Natural killer cell (primary cell): Measurements from ENCODE around the gene WSB2. TPM values are rescaled to one million over a fixed set of nuclear protein-coding genes. Genes with fewer than 3 reads are reported as not detected.

Source experiments
- ATAC-seq, 3 donors: fragments of 150-1000 bp in 2 of 3; fragments of 200-7000 bp in 1 of 3; cut with Tn5 transposase; 1 replicate in 1 of 3; 2 replicates in 2 of 3; pipeline ENCODE4 v1.10.0; 2021; ENCODE audit warnings: mild to moderate bottlenecking in 2 of 3, moderate library complexity in 2 of 3
- DNase-seq, 2 donors: peaks; one replicate each; pipeline versions ENCODE4 v3.0.0 to v3.0.0-alpha.2; 2013 to 2021; ENCODE audit warnings: mixed read lengths in 1 of 2
- H3K27ac ChIP-seq: one replicate; pipeline ENCODE4 v1.5.1; 2013; ENCODE audit warnings: mild to moderate bottlenecking, low read length
- H3K27me3 ChIP-seq: one replicate; pipeline ENCODE4 v1.6.1; 2013; ENCODE audit warnings: low read length; ENCODE audit not compliant: control insufficient read depth, insufficient read depth
- H3K36me3 ChIP-seq: one replicate; pipeline ENCODE4 v1.6.1; 2013; ENCODE audit warnings: low read length; ENCODE audit not compliant: control insufficient read depth, insufficient read depth
- H3K4me1 ChIP-seq: one replicate; pipeline ENCODE4 v1.6.1; 2013; ENCODE audit warnings: low read length; ENCODE audit not compliant: control insufficient read depth, insufficient read depth
- H3K4me3 ChIP-seq: one replicate; pipeline ENCODE4 v1.5.1; 2013; ENCODE audit warnings: low read length
- H3K9me3 ChIP-seq: one replicate; pipeline ENCODE4 v1.6.1; 2013; ENCODE audit warnings: low read length; ENCODE audit not compliant: control insufficient read depth, insufficient read depth
- H3K27ac Mint-ChIP-seq, 2 donors: one replicate each; pipeline ENCODE4 v1.8.0; 2022; ENCODE audit warnings: mild to moderate bottlenecking in 2 of 2, mixed read lengths in 2 of 2, moderate library complexity in 1 of 2
- H3K27me3 Mint-ChIP-seq, 2 donors: one replicate each; pipeline ENCODE4 v1.8.0; 2022; ENCODE audit warnings: low read depth in 2 of 2, mixed read lengths in 2 of 2
- H3K36me3 Mint-ChIP-seq: one replicate; pipeline ENCODE4 v1.8.0; 2022; ENCODE audit warnings: mixed read lengths
- H3K4me1 Mint-ChIP-seq, 2 donors: one replicate each; pipeline ENCODE4 v1.8.0; 2022; ENCODE audit warnings: mixed read lengths in 2 of 2
- H3K4me3 Mint-ChIP-seq: one replicate; pipeline ENCODE4 v1.8.0; 2022; ENCODE audit warnings: mild to moderate bottlenecking, moderate library complexity, mixed read lengths
- H3K9me3 Mint-ChIP-seq, 2 donors: one replicate each; pipeline ENCODE4 v1.8.0; 2022; ENCODE audit warnings: mixed read lengths in 2 of 2
- CTCF ChIP-seq: fragments of 200-600 bp; IDR thresholded peaks from one replicate; pipeline ENCODE4 v1.8.0; 2022; ENCODE audit warnings: antibody characterized with exemption
- whole genome bisulfite sequencing: methylation state at CpG from one replicate; pipeline ENCODE4 v1.1.7; 2013; ENCODE audit warnings: missing lambda C conversion rate; ENCODE audit not compliant: insufficient coverage; 5-methylcytosine and 5-hydroxymethylcytosine counted together
- intact Hi-C: fragments of 100-400 bp; cut with micrococcal nuclease; formaldehyde crosslinking; loops from one replicate; pipeline ENCODE4 v1.14.2; 2022
- total RNA-seq, 4 donors: library from RNA; stranded (reverse); fragments of 120-200 nt in 1 of 4; gene quantifications; one replicate each; pipeline versions ENCODE4 v1.2.3 to v1.2.4, GENCODE V29; 2013 to 2022

Gene WSB2
- total RNA-seq, 3 donors from 2014 or later (not counting 1 experiment from before 2014, with no cell fraction given): 25.5 to 29.5 (median 28.8) TPM

- Histone ChIP-seq H3K4me3 (no peak overlapping the region), H3K36me3 (no peaks in the 10 kb centered on the region), H3K9me3 (no peaks in the 10 kb centered on the region), H3K4me1 (peaks cover 14% of the 10 kb centered on the region), H3K27me3 (peaks cover 22% of the 10 kb centered on the region), H3K27ac (no peak overlapping the region)
- no peaks in the 10 kb centered on the region for H3K36me3 Mint-ChIP-seq
- no peak for TF ChIP-seq CTCF
- DNase-seq (no peak), ATAC-seq (no peak)
- WGBS: 65% methylated on average over 4 of the region's 5 CpGs
- H3K27me3 Mint-ChIP-seq: peaks cover 20 to 22% of the 10 kb centered on the region in 2 donors
- H3K4me1 Mint-ChIP-seq: peaks cover 10 to 14% of the 10 kb centered on the region in 2 donors
- H3K9me3 Mint-ChIP-seq: no peaks in the 10 kb centered on the region
- no peak overlapping the region for H3K27ac Mint-ChIP-seq
- intact Hi-C loops: no loop called here
- peak overlapping the region; percentile 91 for H3K4me3 Mint-ChIP-seq
These were observed 41.6 kb upstream of the WSB2 start for GRCh38 chr12:118102609-118103008.

GRCh38 chr12:118102070-118102469, 41.1 kb upstream of the WSB2 start:
- H3K27ac ChIP-seq: no peak overlapping the region
- no peak for TF ChIP-seq CTCF
- ATAC-seq (no peak), DNase-seq (no peak)
- no peak overlapping the region for H3K4me3 ChIP-seq
- H3K27ac Mint-ChIP-seq: no peak overlapping the region
- no peaks in the 10 kb centered on the region for H3K9me3 Mint-ChIP-seq
- peaks cover 14% of the 10 kb centered on the region for H3K4me1 ChIP-seq
- H3K4me3 Mint-ChIP-seq: no peak overlapping the region
- no peaks in the 10 kb centered on the region for H3K36me3 Mint-ChIP-seq
- no peaks in the 10 kb centered on the region for H3K36me3 ChIP-seq
- H3K27me3 ChIP-seq: peaks cover 22% of the 10 kb centered on the region
- WGBS: 95% methylated on average over 6 of the region's 6 CpGs
- no peaks in the 10 kb centered on the region for H3K9me3 ChIP-seq
- H3K4me1 Mint-ChIP-seq: peaks cover 10 to 14% of the 10 kb centered on the region in 2 donors
- peaks cover 20 to 22% of the 10 kb centered on the region in 2 donors for H3K27me3 Mint-ChIP-seq
- intact Hi-C loops: no loop called here

GRCh38 chr12:118101051-118101450, 40.1 kb upstream of the WSB2 start:
- H3K9me3 ChIP-seq: no peaks in the 10 kb centered on the region
- no peak for TF ChIP-seq CTCF
- ATAC-seq: no peak
- intact Hi-C loops: no loop called here
- H3K4me3 ChIP-seq: no peak overlapping the region
- Mint-ChIP-seq H3K4me3 (no peak overlapping the region), H3K36me3 (no peaks in the 10 kb centered on the region), H3K27ac (no peak overlapping the region), H3K27me3 (peaks cover 17 to 22% of the 10 kb centered on the region in 2 donors), H3K4me1 (peaks cover 10 to 14% of the 10 kb centered on the region in 2 donors), H3K9me3 (no peaks in the 10 kb centered on the region)
- 85% methylated on average over 2 of the region's 3 CpGs for WGBS
- no peak for DNase-seq
- no peak overlapping the region for H3K27ac ChIP-seq
- peaks cover 22% of the 10 kb centered on the region for H3K27me3 ChIP-seq
- no peaks in the 10 kb centered on the region for H3K36me3 ChIP-seq
- peaks cover 14% of the 10 kb centered on the region for H3K4me1 ChIP-seq
